ENCODE results near the gene TRNP1.

Gene TRNP1

DNA sequence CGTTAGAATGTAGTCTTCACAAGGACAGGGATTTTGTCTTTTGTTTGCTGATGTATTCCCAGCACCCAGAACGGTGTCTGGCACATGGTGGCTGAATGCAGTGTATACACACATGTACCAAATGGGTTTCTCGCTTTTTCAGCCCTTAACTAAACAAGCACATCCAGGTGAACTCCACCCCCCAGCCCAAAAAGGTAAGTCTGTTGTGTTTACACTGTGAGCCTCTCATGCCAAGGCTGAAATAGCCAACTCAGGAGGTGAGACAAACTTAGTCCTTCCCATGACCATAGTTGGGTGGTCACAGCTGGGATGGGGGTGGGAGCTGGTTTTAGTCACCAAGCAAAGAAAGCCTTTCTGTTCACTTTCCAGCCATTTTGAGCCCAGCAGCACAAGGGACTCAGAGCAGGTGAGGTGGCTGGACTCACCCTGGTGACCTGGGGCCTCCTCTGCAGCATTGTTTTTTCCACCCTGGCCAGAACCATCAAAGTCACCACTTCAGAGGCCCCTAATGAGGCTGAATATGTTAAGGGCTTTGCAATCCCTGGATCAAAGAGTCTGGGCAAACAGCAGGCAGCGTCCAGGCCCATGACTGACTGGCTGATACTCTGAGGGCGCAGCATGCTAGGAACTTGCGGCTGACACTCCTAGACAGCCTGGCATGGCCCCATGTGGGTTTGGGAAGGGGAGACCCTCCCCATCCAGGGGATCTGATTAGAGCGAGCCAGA, 10.4 kb downstream of the TRNP1 start:
- no peak for DNase-seq

DNA sequence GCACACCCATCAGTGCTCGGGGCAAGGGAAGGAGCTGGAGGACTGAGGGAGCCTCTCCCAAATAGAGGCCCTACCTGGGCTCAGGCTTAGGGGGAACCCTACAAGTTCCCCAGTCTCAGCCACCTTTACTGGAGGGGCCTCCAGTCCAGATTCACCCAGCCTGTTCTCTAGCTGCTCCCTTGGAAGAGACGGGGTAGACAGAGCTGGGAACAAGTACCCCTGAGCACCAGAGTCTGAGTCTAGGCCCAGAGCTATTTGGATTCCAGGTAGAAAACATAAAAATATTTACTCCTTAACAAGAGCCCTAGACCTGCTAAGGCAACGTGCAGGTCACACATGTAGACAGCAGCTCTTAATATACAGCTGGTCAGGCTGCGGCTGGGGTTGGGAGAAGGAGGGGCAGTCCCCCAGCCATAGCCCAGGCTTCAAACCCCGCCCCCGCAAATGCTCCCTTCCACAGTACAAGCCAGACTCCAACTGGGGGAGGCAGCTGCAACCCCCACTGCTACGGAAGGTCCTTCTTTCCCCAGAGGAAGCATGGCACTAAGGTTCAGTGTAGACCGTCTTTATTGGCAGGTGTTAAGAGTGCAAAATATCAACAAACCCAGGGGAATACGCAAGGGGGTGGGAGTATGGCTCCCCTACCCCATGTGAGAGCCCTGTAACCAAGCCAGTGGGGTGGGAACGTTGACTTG, 11.1 kb downstream of the TRNP1 start:
- no peak for DNase-seq

DNA sequence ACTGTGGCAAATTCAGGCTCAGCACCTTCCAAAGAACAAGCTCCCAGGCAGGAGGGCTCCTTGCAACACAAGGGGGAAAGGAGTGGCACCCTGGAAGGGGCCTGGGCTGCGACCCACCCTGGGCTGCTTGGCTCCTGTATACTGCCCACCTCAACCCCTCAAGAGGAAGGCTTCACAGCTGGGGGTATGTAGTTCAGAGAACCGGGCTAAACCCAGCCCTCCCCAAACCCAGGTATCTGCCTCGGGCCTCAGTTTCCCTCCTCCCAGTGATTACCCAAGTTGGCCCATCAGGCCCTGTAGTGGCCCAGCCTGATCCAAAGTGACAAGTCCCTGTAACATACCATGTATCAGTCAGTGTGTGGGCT, 11.7 kb downstream of the TRNP1 start:
- DNase-seq, result no peak

DNA sequence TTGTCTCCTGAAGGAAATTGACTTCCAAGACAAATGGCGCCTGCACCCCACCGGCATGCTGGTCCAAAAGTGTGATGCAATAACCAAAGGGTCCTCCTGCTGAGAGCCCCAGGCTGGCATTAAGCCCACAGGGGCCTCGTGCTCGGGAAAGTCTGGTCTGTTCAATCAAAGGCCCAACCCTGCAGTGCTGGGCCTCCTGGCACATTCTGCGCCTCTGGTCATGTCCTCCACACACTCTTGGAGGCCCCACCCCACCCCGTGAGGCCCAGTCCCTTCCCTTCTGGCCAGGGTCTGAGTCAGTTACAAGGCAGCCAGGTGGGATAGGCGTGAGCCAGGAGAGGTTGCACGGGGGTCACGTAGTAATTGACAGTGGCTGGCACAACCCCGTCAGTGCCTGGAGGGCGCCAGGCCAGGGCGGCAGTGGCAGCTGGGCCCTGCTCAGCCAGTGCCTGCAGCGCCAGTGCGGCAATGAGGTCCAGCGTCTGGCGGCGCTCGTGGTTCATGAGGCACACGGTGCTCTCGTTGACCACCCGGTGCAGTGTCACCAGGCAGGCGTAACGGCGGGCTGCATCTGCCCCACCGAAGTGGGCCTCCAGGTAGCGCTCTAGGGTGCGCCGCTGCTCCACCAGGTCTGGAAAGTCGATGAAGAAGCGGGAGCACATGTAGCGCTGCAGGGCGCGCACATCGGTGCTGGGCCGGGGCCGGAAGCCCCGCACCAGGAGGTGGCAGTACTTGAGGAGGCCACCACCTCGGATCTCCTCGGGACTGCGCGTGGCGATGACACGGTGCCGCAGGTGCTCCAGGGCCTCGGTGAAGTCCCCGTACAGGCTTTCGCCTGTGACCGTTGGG, 12.4 kb downstream of the TRNP1 start:
- no peak for DNase-seq

DNA sequence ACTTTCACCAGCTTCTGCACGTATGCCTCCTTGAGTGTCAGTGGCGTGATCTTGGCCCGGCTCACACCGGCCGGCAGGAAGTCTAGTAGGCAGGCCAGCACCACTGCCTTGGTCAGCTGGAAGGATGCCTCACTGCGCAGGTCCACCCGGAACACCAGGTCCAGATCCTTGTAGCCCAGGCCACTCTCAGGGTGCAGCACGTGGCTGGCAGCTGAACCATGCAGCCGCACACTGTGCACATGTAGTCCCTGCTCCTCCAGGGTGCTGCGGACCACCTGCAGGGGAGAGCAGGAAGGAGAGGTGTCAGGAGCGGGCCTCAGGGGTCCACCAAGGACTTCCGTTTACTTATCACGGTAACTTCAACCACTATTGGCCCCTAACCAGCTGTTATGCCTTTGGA, 13.2 kb downstream of the TRNP1 start:
- DNase-seq, result no peak

DNA sequence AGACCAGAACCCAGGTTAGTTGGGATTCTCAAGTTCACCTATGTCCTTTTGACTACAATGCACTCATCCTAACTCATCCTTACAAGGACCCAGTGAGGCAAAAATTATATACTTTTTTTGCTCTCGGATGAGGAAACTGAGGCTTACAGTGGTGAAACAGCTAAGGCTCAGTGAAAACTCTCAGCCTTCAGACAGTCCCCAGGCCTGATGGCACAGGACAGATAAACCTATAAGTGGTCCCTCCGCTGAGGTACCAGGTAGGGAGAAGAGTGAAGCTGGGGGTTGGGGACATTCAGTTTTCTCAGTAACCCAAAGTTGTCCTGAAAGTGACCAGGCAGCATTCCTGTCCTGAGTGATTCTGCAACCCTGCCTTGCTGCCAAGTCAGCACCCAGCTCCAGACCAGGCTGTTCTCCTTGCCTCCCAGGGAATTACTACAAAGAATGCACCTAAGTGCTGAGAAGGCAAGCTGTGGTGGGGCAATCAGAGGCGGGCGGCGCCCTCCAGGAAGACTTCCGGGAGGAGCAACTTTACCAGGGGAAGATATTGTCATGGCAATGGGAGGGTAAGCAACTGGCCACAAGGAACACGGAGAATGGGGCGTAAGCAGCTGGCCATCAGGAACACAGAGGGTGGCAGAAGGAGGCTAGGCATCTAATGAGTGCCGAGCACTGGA, 14.6 kb downstream of the TRNP1 start:
- DNase-seq, result no peak

DNA sequence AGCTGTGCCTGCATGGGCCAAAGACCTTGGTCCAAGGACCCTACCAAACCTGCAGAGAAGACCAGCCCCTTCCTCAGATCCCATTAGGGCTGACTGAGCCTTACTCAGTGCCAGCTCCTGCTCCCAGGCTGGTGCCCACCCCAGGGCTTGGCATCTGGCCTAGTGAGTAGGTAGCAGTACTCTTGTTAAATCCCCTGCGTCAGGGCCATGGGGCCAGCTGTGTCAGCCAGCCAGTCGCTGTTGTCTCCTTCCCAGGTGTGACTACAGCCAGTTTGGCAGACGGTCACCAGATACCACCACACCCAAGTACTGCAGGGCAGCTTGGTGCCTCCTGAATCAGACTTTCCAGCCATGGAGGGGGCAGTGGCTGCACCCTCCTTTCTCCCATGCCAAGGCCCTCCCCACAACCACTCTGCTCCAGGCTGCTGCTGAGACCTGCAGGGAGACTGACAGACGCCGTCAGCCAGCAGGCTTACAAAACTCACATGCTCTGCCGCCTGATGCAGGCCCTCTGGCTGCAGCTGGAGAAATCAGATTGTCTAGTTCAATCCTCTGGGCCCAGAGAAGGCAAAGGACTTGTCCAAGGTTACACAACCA, 16.2 kb downstream of the TRNP1 start:
- peak; percentile 32 for DNase-seq

DNA sequence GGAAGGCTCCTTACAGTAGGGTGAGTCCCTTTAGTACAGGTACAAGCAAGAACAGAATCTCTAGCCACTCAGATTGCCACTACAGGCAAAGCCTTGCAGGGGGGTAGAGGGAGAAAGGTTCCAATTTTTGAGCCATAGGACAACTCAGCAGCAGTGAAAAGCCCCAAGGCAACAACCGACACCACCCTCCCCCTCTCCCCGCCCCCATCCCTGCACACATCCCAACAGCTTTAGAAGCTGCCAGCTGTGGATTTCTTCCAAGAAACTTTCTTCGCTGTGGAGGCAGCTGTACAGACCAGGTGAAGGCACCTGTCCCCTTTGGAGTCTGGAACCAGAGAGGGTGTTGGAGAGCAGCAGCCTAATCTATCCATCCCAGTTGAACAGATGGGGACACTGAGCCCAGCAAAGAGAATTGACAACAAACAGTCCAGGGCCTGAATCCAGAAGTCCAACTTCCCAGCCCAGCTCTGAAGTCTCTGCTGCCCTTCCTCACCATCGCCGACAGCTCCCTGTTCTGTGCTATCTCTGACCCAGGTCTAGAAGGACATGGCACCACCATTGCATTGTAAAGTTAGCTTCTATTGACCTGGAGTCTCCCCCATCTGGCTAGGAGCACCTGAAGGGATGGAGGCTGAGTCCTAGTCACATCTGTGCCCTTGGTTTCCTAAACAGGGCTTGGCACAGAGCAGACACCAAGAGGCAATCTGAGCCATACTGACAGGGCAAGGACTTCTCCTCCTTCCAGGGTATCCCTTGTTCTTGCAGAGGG, 16.9 kb downstream of the TRNP1 start:
- no peak for DNase-seq

DNA sequence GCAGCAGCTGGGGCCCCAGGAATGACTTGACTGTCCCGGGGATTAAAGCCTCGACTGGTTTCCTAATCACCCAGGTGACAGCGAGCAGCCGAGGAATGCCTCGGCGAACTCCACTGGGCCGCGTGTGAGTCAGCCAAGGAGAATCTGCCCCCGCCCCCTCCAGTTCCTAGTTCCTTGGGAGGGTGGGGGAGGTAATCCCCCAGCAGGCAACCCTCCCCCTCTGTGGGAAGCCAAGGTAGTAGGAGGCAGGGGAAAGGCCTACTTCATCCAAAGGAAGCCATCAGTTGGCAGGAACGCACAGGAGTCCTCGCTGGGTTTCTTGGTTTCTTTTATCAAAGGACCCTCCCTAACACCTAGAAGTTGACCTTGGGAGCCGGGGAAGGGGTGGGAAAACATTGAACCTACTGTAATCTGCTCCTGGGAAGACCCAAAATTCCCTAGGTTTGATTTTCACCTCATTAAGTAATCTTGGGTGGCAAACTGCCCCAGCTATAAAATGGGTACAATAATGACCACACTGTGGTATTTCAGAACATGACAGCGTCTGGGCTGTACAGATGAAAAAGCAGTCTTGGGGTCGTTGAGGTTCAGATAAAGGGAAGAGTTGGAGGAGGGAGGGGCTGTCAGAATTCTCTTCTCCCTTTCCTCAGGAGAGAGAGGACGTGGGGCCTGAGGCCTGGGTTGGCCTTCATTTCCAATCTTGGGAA, 17.7 kb downstream of the TRNP1 start:
- DNase-seq, result no peak

DNA sequence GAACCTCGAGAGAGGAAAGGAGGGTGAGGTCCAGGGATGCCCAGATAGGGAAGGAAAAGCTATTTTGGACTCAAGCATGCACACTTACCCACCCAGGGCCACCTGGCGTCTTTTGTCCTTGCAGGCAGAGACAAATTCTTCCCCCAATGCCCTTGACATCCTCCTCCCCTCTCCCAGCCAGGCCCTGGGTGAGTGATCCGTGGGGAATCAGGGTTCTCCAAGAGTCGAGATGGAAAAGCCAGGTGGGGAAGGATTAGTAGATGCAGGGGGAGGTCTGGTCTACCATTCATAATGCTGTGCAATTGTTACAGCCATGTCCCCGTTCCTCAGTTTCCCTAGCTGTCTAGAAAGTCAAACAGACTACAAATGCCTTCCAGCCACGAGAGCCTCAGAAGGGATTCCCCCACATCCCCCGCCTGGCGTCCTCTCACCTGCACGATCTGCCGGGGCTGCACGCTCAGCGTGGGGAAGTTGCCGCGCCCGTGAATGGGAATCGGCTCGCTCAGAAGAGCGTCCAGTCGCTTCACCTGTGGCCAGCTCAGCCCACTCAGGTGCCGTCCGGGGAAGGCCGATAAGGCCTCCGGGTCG, 18.6 kb downstream of the TRNP1 start:
- no peak for DNase-seq

DNA sequence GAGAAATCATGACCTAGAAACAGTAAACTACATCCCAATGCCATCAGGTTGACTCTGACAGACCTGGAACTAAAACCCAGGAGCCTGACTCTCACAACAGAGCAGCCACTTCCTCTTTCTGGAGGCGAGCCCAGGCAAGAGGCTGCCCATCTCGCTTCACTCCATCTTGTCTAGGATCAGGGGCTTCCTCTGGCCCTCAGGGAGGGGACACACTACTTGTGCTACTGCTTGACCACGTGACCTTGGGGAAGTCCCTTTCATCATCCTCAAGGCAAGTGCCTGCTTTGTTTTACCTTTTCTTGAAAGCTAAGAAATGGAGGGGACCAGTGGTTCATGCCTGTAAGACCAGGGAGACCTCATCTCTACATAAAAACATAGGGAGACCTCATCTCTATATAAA, 21.8 kb downstream of the TRNP1 start:
- DNase-seq, result peak; percentile 91

DNA sequence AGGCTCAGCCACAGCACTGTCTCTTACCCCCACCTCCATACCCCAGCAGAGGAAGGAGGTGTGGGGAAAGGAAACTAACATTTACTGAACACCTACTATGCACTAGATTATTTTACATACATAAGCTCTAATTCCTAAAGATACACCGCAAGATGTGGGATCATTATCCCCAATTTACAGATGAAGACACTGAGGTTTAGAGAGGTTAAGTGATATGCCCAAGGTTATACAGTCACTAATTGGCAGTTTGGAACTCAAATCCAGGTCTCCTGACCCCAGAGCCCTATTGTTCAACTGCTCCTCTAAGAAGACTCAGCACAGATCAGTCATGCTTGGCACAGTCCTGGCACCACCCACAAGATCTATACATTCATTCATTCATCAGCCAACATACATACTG, 22.9 kb downstream of the TRNP1 start:
- no peak for DNase-seq

DNA sequence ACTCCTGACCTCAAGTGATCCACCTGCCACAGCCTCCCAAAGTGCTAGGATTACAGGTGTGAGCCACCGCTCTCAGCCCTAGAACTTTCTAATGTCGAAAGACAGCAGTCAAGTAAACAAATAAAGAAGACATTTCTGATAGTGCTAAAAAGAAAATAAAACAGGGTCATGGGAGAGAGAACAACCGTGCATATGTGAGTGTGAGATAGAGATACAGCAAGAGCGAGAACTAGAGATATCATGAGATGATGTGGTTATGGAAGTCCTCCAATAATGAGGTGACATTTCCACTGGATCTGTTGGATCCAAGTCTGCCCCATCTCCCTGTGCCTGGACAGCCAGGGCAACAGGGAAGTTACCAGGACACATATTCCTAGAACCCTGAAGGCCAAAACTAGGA, 23.7 kb downstream of the TRNP1 start:
- DNase-seq, result no peak

DNA sequence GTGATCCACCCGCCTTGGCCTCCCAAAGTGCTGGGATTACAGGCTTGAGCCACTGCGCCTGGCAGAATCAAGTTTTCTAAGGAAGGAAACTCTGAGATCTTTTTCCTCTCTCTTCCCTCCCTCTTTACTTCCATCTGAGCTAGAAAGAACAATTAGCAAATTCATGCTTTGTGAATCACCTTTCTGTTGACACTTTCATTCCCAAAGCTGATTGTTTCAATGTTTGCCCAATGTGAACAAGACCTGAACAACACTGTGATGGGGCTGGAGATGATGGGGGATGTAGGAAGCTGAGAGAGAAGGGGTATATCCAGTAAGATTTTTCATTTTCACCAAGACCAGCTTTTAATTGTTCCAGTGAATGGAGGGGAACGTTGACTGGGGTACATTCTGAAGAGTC, 24.8 kb downstream of the TRNP1 start:
- no peak for DNase-seq

DNA sequence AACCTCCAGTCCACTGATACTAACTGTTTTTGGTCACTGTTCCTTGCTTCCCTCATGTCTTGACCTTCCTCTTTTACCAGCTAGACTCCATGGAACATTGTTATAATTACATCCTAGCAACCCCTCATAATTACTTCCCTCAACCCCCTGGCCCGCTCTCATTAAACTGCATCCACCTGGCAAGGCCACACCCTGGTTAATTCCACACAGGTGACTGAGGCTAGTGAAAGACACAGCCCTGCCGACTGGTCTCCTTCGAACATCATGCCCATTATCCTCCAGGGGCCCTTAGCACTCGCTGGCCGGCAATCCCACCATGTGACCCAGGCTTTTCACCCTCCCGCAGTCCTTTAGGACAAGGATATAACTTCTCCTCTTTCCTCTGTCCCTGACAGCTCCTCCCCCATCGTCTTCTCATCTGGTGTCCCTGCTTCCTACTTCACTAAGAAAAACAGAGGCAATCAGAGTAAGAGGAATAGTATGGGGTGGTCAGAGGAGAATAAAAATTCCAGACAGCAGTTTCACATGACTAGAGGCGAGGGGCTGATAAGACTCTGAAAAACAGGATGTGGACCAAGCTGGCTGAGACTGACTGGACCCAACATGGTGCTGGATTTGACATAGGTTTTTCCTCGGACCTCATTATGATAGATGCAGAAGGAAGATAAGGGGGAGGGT, 28.0 kb downstream of the TRNP1 start:
- DNase-seq, result peak; percentile 59

DNA sequence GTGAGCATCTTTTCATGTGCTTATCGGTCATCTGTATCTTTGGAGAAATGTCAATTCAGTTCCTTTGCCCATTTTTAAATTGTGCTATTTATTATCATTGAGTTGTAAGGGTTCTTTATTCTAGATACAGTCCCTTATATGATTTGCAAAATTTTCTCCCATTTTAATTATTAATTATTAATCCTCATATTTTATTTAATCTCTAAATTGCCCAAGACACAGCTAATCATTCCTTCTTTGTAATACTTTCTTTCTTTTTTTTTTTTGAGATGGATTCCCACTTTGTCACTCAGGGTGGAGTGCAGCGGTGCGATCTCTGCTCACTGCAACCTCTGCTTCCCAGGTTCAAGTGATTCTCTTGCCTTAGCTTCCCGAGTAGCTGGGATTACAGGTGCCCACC, 32.2 kb downstream of the TRNP1 start:
- no peak for DNase-seq

DNA sequence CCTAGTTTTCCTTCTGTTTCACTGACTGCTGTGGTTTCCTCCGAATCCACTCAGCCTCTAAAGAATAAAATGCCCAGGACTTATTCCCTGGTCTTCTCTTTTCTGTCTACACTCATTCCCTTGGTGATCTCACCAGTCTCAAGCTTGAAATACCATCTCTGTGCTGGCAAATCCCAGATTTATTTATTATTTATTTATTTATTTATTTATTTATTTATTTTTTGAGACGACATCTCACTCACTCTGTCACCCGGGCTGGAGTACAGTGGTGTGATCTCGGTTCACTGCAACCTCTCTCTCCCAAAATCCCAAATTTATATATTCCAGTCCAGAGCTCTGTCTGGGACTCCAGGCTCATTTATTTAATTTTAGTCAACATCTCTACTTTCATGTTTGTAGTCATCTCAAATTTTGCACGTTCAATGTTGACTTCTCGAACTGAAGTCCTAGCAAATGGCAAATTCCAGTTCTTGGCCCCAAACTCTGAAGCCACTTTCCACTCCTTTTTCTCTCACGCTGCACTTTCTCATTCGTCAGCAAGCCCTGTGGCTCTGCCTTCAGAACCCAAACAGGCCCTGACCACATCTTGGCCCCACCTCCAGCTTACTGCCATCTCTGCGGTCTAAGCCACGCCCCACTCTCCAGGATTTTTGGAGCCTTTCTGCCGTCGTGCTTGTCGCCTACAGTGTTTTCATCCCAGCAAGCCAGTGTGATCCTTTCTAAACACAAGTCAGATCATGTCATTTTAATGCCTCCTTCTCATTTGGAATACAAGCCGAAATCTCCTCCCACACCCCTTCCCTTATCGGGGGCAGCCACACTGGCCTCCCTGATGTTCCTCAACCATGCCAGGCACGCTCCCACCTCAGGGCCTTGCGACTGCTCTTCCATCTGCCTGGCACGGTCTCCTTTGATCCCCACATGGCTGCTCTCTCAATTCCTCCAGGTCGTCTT, 33.4 kb downstream of the TRNP1 start:
- peak; percentile 94 for DNase-seq

DNA sequence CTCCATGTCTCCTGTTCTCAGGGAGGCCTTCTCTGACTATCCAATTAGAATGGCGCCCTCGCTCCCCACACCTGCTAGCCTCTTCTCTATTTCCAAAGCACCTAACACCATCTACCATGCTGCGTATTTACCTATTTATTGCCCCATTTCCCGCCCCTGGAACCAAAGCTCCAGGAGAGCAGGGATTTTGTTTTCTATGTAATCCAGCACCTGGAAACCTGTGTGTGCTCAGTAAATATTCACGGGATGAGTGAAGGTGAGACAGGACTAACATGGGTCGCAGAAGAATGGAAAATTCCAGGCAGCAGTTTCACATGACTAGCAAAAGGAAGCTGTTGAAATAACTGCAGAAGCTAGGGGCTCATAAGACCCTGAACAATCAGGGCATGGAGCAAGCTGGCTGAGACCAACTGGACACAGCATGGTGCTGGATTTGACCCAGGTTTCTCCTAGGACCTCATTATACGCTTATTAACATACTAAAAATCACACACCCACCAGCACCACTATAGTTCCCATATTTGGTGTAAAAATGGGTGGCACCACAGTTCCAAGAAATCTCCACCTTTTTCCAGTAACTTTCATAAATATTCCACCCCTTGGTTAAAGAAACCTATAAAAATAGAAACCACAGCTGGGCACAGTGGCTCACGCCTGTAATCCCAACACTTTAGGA, 34.2 kb downstream of the TRNP1 start:
- peak; percentile 94 for DNase-seq

DNA sequence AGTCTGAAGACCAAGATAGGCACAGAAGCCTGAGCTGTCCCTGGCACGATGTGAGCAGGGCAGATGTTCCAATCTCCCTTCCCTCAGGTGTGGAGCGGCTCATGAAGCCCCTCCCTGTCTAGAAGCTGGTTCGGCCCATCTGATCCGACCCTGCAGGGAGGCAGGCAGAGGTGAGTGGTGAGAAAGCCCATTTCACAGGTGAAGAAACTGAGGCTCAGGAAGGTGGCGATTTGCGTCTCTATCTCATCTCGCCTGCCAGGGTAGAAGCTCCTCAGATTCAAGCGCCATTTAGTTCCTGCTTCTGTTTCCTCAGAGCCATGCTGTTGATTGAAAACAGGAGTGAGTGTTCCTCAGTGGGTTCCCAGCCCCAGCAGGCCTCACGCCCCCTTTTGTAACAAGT, 36.0 kb downstream of the TRNP1 start:
- DNase-seq, result no peak
